Adipocyte (in vitro differentiated cells): ENCODE data around the gene BCAS1.

Source experiments
- DNase-seq: peaks from one replicate; pipeline ENCODE4 v3.0.0-alpha.2; 2015; ENCODE audit warnings: low read depth
- H3K27me3 ChIP-seq: replicated peaks from 2 replicates; pipeline ENCODE4 v1.7.0; 2013; ENCODE audit warnings: mild to moderate bottlenecking, low read length, moderate library complexity; ENCODE audit not compliant: control insufficient read depth, insufficient read depth
- H3K36me3 ChIP-seq: 2 replicates; pipeline ENCODE4 v1.7.0; 2013; ENCODE audit warnings: low read length, mild to moderate bottlenecking, moderate library complexity; ENCODE audit not compliant: control insufficient read depth, insufficient read depth, severe bottlenecking
- H3K4me1 ChIP-seq: 2 replicates; pipeline ENCODE4 v1.7.0; 2013; ENCODE audit warnings: mild to moderate bottlenecking, low read length, moderate library complexity; ENCODE audit not compliant: control insufficient read depth, insufficient read depth
- H3K4me3 ChIP-seq: 2 replicates; pipeline ENCODE4 v1.7.0; 2013; ENCODE audit warnings: mild to moderate bottlenecking, low read length, moderate library complexity
- H3K9ac ChIP-seq: 2 replicates; pipeline ENCODE4 v1.7.0; 2013; ENCODE audit warnings: mild to moderate bottlenecking, low read length, moderate library complexity
- H3K9me3 ChIP-seq: 2 replicates; pipeline ENCODE4 v1.7.0; 2013; ENCODE audit warnings: mild to moderate bottlenecking, low read length, moderate library complexity; ENCODE audit not compliant: control insufficient read depth

The BCAS1 gene

GRCh38 chr20:53945478-53945877 is 124.9 kb downstream of the BCAS1 start:
- DNase-seq = no peak
- H3K9ac ChIP-seq = no peak overlapping the region
- H3K4me1 ChIP-seq = peaks cover 39% of the 10 kb centered on the region
- H3K4me3 ChIP-seq = no peak overlapping the region
- no peaks in the 10 kb centered on the region for H3K9me3 ChIP-seq
- H3K36me3 ChIP-seq = no peaks in the 10 kb centered on the region
- H3K27me3 ChIP-seq = no peaks in the 10 kb centered on the region

GRCh38 chr20:53944796-53945195 is 125.6 kb downstream of the BCAS1 start:
- Histone ChIP-seq H3K4me3 (no peak overlapping the region), H3K9me3 (no peaks in the 10 kb centered on the region), H3K36me3 (no peaks in the 10 kb centered on the region), H3K4me1 (peaks cover 43% of the 10 kb centered on the region), H3K9ac (no peak overlapping the region), H3K27me3 (no peaks in the 10 kb centered on the region)
- no peak for DNase-seq

- DNase-seq = peak; percentile 73
- Histone ChIP-seq H3K36me3 (no peaks in the 10 kb centered on the region), H3K9me3 (no peaks in the 10 kb centered on the region), H3K27me3 (no peaks in the 10 kb centered on the region), H3K9ac (peak overlapping the region; percentile 70), H3K4me1 (peaks cover 43% of the 10 kb centered on the region), H3K4me3 (peak overlapping the region; percentile 77)
Measured at GRCh38 chr20:53943522-53944291, 126.7 kb downstream of the BCAS1 start.

- no peaks in the 10 kb centered on the region for H3K27me3 ChIP-seq
- H3K4me3 ChIP-seq = no peak overlapping the region
- H3K36me3 ChIP-seq = no peaks in the 10 kb centered on the region
- no peak for DNase-seq
- no peaks in the 10 kb centered on the region for H3K9me3 ChIP-seq
- H3K9ac ChIP-seq = peak overlapping the region; percentile 70
- peaks cover 48% of the 10 kb centered on the region for H3K4me1 ChIP-seq
Measured at GRCh38 chr20:53942973-53943372, 127.4 kb downstream of the BCAS1 start.

GRCh38 chr20:53942472-53942816 is 128.0 kb downstream of the BCAS1 start:
- no peak for DNase-seq
- H3K36me3 ChIP-seq = no peaks in the 10 kb centered on the region
- peaks cover 50% of the 10 kb centered on the region for H3K4me1 ChIP-seq
- H3K9me3 ChIP-seq = no peaks in the 10 kb centered on the region
- H3K4me3 ChIP-seq = no peak overlapping the region
- no peak overlapping the region for H3K9ac ChIP-seq
- no peaks in the 10 kb centered on the region for H3K27me3 ChIP-seq

GRCh38 chr20:53941680-53942471 is 128.5 kb downstream of the BCAS1 start:
- Histone ChIP-seq H3K27me3 (no peaks in the 10 kb centered on the region), H3K4me3 (no peak overlapping the region), H3K36me3 (no peaks in the 10 kb centered on the region), H3K4me1 (peaks cover 55% of the 10 kb centered on the region), H3K9ac (no peak overlapping the region), H3K9me3 (no peaks in the 10 kb centered on the region)
- DNase-seq = no peak

- H3K9me3 ChIP-seq = no peaks in the 10 kb centered on the region
- peak overlapping the region; percentile 26 for H3K4me3 ChIP-seq
- no peaks in the 10 kb centered on the region for H3K27me3 ChIP-seq
- H3K4me1 ChIP-seq = peaks cover 58% of the 10 kb centered on the region
- H3K9ac ChIP-seq = peak overlapping the region; percentile 79
- DNase-seq = peak; percentile 61
- H3K36me3 ChIP-seq = no peaks in the 10 kb centered on the region
Measured at GRCh38 chr20:53940907-53941545, 129.4 kb downstream of the BCAS1 start.

GRCh38 chr20:53940360-53940702 is 130.1 kb downstream of the BCAS1 start:
- Histone ChIP-seq H3K27me3 (no peaks in the 10 kb centered on the region), H3K9me3 (no peaks in the 10 kb centered on the region), H3K9ac (peak overlapping the region; percentile 79), H3K36me3 (no peaks in the 10 kb centered on the region), H3K4me1 (peaks cover 59% of the 10 kb centered on the region), H3K4me3 (peak overlapping the region; percentile 28)
- DNase-seq = no peak

GRCh38 chr20:53939572-53940359 is 130.6 kb downstream of the BCAS1 start:
- Histone ChIP-seq H3K4me3 (peak overlapping the region; percentile 58), H3K27me3 (no peaks in the 10 kb centered on the region), H3K9ac (peak overlapping the region; percentile 79), H3K9me3 (no peaks in the 10 kb centered on the region), H3K36me3 (no peaks in the 10 kb centered on the region), H3K4me1 (peaks cover 65% of the 10 kb centered on the region)
- peak; percentile 95 for DNase-seq

- peak overlapping the region; percentile 58 for H3K4me3 ChIP-seq
- no peaks in the 10 kb centered on the region for H3K27me3 ChIP-seq
- H3K9ac ChIP-seq = peak overlapping the region; percentile 79
- peaks cover 70% of the 10 kb centered on the region for H3K4me1 ChIP-seq
- no peaks in the 10 kb centered on the region for H3K36me3 ChIP-seq
- DNase-seq = no peak
- no peaks in the 10 kb centered on the region for H3K9me3 ChIP-seq
Measured at GRCh38 chr20:53939190-53939571, 131.2 kb downstream of the BCAS1 start.

GRCh38 chr20:53938739-53939138 is 131.7 kb downstream of the BCAS1 start:
- no peaks in the 10 kb centered on the region for H3K36me3 ChIP-seq
- no peaks in the 10 kb centered on the region for H3K27me3 ChIP-seq
- no peaks in the 10 kb centered on the region for H3K9me3 ChIP-seq
- no peak for DNase-seq
- no peak overlapping the region for H3K4me3 ChIP-seq
- H3K9ac ChIP-seq = peak overlapping the region; percentile 79
- peaks cover 75% of the 10 kb centered on the region for H3K4me1 ChIP-seq
